MM.1S (cell line): ENCODE measurements around the gene UCN2.

Experiments used
- EZH2 ChIP-seq: fragments of 300-600 bp; sonication (generic); optimal IDR thresholded peaks from 2 replicates; pipeline ENCODE3; 2017; ENCODE audit warnings: low read depth, mild to moderate bottlenecking, antibody characterized with exemption, low read length, mixed read lengths
- EZH2phosphoT487 ChIP-seq: fragments of 300-600 bp; sonication (generic); IDR thresholded peaks from 2 replicates; pipeline ENCODE4 v1.6.1; 2018; ENCODE audit warnings: antibody characterized with exemption, low read length
- TF ChIP-seq, protein P1 (sequence below): fragments of 300-600 bp; sonication (generic); IDR thresholded peaks from 2 replicates; pipeline ENCODE4 v1.5.1; 2016; ENCODE audit warnings: antibody characterized with exemption, low read length, mixed read lengths

DNA sequence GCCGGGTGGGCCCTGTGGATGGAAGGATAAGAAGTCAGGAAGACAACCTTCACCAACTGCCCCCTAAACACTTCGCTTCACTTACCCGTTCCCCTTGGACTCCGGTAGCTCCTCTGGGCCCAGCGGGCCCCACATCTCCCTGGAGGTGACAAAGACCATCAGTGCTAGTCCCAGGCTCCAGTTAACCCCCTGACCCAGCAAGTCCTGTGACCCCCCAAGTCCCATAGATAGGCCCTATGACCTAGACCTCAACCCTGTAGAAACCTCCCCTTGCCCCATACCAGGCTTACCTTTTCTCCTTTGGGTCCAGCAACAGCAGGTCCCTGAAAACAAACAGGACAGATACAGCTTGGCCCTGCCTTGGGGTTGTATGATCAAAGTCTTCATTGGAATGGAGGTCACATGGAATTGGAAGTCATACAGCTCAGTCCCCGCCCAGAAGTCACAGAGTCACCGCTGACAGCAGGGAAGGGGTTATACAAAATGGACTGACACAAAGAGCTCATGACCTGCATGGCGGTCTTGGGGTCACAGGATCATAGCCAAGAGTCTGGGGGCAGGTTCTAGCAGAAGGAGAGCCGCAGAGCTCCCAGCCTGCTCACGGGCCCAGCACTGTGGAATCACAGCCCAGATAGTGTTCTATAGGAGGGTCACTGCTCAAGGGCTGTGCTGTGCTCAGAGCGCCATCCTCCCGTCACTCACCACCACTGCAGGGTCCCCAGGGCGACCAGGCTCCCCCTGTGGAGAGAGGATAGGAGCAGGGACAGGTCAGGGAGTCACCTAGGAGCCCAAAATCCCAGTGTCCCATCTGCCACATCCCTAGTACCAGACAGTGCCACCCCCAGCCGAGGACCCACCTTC is 18.3 kb upstream of the UCN2 start:
- TF ChIP-seq, protein P1, sequence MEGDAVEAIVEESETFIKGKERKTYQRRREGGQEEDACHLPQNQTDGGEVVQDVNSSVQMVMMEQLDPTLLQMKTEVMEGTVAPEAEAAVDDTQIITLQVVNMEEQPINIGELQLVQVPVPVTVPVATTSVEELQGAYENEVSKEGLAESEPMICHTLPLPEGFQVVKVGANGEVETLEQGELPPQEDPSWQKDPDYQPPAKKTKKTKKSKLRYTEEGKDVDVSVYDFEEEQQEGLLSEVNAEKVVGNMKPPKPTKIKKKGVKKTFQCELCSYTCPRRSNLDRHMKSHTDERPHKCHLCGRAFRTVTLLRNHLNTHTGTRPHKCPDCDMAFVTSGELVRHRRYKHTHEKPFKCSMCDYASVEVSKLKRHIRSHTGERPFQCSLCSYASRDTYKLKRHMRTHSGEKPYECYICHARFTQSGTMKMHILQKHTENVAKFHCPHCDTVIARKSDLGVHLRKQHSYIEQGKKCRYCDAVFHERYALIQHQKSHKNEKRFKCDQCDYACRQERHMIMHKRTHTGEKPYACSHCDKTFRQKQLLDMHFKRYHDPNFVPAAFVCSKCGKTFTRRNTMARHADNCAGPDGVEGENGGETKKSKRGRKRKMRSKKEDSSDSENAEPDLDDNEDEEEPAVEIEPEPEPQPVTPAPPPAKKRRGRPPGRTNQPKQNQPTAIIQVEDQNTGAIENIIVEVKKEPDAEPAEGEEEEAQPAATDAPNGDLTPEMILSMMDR: no peak
- no peak for TF ChIP-seq EZH2phosphoT487
- TF ChIP-seq EZH2: no peak
